Measurements from ENCODE around the gene PTGR1. TPM values are rescaled to one million over a fixed set of nuclear protein-coding genes. Genes with fewer than 3 reads are reported as not detected.

The PTGR1 gene
- total RNA-seq, 4 donors from 2014 or later = 7.5 to 30.9 (median 16.8) TPM

DNA sequence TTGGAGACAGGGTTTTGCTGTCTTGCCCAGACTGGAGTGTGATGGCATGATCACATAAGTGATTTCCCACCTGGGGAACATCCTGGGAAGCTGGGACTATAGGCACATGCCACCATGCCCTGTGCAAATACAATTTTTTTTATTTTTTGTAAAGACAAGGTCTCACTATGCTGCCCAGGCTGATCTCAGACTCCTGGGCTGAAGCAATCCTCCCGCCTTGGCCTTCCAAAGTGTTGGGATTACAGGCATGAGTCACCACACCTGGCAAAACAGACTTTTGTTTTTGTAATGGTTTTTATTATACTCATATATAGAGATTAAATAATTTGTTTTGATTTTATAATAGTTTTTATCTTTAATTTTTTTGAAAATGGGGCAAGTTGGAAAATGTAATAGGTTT, 46.4 kb upstream of the PTGR1 start:
- no peaks in the 10 kb centered on the region for H3K4me1 ChIP-seq
- no peak for DNase-seq
- H3K36me3 ChIP-seq = peaks cover 3 to 30% of the 10 kb centered on the region in 2 donors
- no peak for ATAC-seq
- in situ Hi-C loops (cut with MboI; ENCODE audit: low sequenced_read_pairs in 4 of 4) (loop anchor here in 2 of 4 donors (25.0 kb wide), 2 partner anchors 91 to 1566 kb away; partner anchors contain the start of genes FKBP15 (in 1 of the 2) and SLC31A1 (in 1 of the 2)), intact Hi-C loops (cut with DNase I; ENCODE audit: low total_unique reads) (no loop called here)
- no peaks in the 10 kb centered on the region for H3K27me3 ChIP-seq
- no peak overlapping the region for H3K4me3 ChIP-seq
- TF ChIP-seq POLR2A (IDR thresholded peaks at IDR 0.05) (no peak), CTCF (IDR thresholded peaks at IDR 0.05 in 4 of 5, conservative IDR thresholded peaks at IDR 0.05 in 1 of 5) (no peak)
- no peaks in the 10 kb centered on the region for H3K9me3 ChIP-seq
- no peak overlapping the region for H3K27ac ChIP-seq

GRCh38 chr9:111644195-111644772, 44.8 kb upstream of the PTGR1 start:
- DNase-seq (no peak), ATAC-seq (no peak)
- H3K9me3 ChIP-seq = no peaks in the 10 kb centered on the region
- no peak overlapping the region for H3K27ac ChIP-seq
- intact Hi-C loops (cut with DNase I; ENCODE audit: low total_unique reads) (no loop called here), in situ Hi-C loops (cut with MboI; ENCODE audit: low sequenced_read_pairs in 4 of 4) (loop anchor here in 2 of 4 donors (25.0 kb wide), 2 partner anchors 93 to 1568 kb away; partner anchors contain the start of genes FKBP15 (in 1 of the 2) and SLC31A1 (in 1 of the 2))
- TF ChIP-seq POLR2A (IDR thresholded peaks at IDR 0.05) (no peak), CTCF (IDR thresholded peaks at IDR 0.05 in 4 of 5, conservative IDR thresholded peaks at IDR 0.05 in 1 of 5) (no peak)
- H3K27me3 ChIP-seq = no peaks in the 10 kb centered on the region
- H3K36me3 ChIP-seq = peaks cover 3 to 17% of the 10 kb centered on the region in 2 donors
- no peaks in the 10 kb centered on the region for H3K4me1 ChIP-seq
- H3K4me3 ChIP-seq = no peak overlapping the region

GRCh38 chr9:111637421-111637950, 38.0 kb upstream of the PTGR1 start:
- Histone ChIP-seq H3K36me3 (no peaks in the 10 kb centered on the region), H3K4me1 (peaks cover 15 to 29% of the 10 kb centered on the region in 2 donors), H3K27me3 (no peaks in the 10 kb centered on the region), H3K9me3 (no peaks in the 10 kb centered on the region), H3K27ac (no peak overlapping the region), H3K4me3 (no peak overlapping the region)
- DNase-seq (no peak), ATAC-seq (no peak)
- in situ Hi-C loops (cut with MboI; ENCODE audit: low sequenced_read_pairs in 4 of 4) = loop anchor here in 2 of 4 donors (25.0 kb wide), 2 partner anchors 100 to 1575 kb away; partner anchors contain the start of genes FKBP15 (in 1 of the 2) and SLC31A1 (in 1 of the 2)
- intact Hi-C loops (cut with DNase I; ENCODE audit: low total_unique reads) = loop anchor here (10.0 kb wide), 3 partner anchors 153 to 1117 kb away; partner anchors contain the start of genes ECPAS, PTBP3 and SNX30
- TF ChIP-seq POLR2A (IDR thresholded peaks at IDR 0.05) = no peak
- TF ChIP-seq CTCF (IDR thresholded peaks at IDR 0.05 in 4 of 5, conservative IDR thresholded peaks at IDR 0.05 in 1 of 5) = no peak

DNA sequence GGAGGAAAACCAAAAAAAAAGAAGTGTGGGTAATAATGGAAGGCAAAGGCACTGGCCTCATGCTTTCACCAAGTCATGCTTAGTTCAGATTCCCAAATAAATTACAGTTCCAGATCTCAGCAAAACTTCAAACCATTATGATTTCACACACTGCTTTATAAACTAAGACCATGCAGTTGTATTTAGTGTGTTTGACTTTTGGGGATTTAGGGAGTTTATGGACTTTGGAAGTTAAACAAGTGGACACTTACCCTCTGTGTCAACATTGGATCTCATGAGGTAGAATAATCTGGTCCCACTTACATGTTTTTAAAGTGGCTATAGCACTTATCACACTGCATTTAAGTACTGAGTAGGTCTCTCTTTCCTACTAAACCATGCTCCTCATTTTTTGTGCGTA, 35.4 kb upstream of the PTGR1 start:
- no peak for TF ChIP-seq CTCF (IDR thresholded peaks at IDR 0.05 in 4 of 5, conservative IDR thresholded peaks at IDR 0.05 in 1 of 5)
- TF ChIP-seq POLR2A (IDR thresholded peaks at IDR 0.05) = no peak
- Histone ChIP-seq H3K9me3 (no peaks in the 10 kb centered on the region), H3K27me3 (no peaks in the 10 kb centered on the region), H3K4me1 (peaks cover 30 to 41% of the 10 kb centered on the region in 2 donors), H3K36me3 (no peaks in the 10 kb centered on the region), H3K27ac (no peak overlapping the region), H3K4me3 (no peak overlapping the region)
- no peak for ATAC-seq
- DNase-seq = no peak
- in situ Hi-C loops (cut with MboI; ENCODE audit: low sequenced_read_pairs in 4 of 4) (loop anchor here in 2 of 4 donors (25.0 kb wide), 2 partner anchors 102 to 1577 kb away; partner anchors contain the start of genes FKBP15 (in 1 of the 2) and SLC31A1 (in 1 of the 2)), intact Hi-C loops (cut with DNase I; ENCODE audit: low total_unique reads) (loop anchor here (5.0 to 10.0 kb wide), 5 partner anchors 38 to 1120 kb away; partner anchors contain the start of genes ECPAS, HSDL2, PTBP3 and PTGR1)

Data from gastrocnemius medialis (tissue), 4 donors.